Measurements from ENCODE around the gene AEN.

The AEN gene

GRCh38 chr15:88651971-88652370 lies 30.8 kb downstream of the AEN start:
- DNase-seq (ENCODE audit: extremely low read depth, low read depth) = no peak
- TF ChIP-seq CTCF (IDR thresholded peaks at IDR 0.05; ENCODE audit: low read depth, low read length) = no peak

GRCh38 chr15:88652456-88653199 lies 31.5 kb downstream of the AEN start:
- TF ChIP-seq CTCF (IDR thresholded peaks at IDR 0.05; ENCODE audit: low read depth, low read length) = no peak
- DNase-seq (ENCODE audit: extremely low read depth, low read depth) = no peak

GRCh38 chr15:88653200-88654064 lies 32.3 kb downstream of the AEN start:
- DNase-seq (ENCODE audit: extremely low read depth, low read depth) = no peak
- no peak for TF ChIP-seq CTCF (IDR thresholded peaks at IDR 0.05; ENCODE audit: low read depth, low read length)

- DNase-seq (ENCODE audit: extremely low read depth, low read depth) = no peak
- TF ChIP-seq CTCF (IDR thresholded peaks at IDR 0.05; ENCODE audit: low read depth, low read length) = no peak
Observed at GRCh38 chr15:88654430-88655102, 33.4 kb downstream of the AEN start.

GRCh38 chr15:88655103-88655553 lies 34.0 kb downstream of the AEN start:
- no peak for DNase-seq (ENCODE audit: extremely low read depth, low read depth)
- no peak for TF ChIP-seq CTCF (IDR thresholded peaks at IDR 0.05; ENCODE audit: low read depth, low read length)

GRCh38 chr15:88655800-88656488 lies 34.8 kb downstream of the AEN start:
- no peak for TF ChIP-seq CTCF (IDR thresholded peaks at IDR 0.05; ENCODE audit: low read depth, low read length)

More at GRCh38 chr15:88655800-88656488, 34.8 kb downstream of the AEN start:
- DNase-seq (ENCODE audit: extremely low read depth, low read depth) = no peak

All from AG09319 (cell line).